ENCODE measurements around the gene TRPV2. TPM values are rescaled to one million over a fixed set of nuclear protein-coding genes. Genes with fewer than 3 reads are reported as not detected.

TRPV2 gene
- total and polyA plus RNA-seq, 2 experiments from 2014 or later, result 1.7 to 3.2 TPM

DNA sequence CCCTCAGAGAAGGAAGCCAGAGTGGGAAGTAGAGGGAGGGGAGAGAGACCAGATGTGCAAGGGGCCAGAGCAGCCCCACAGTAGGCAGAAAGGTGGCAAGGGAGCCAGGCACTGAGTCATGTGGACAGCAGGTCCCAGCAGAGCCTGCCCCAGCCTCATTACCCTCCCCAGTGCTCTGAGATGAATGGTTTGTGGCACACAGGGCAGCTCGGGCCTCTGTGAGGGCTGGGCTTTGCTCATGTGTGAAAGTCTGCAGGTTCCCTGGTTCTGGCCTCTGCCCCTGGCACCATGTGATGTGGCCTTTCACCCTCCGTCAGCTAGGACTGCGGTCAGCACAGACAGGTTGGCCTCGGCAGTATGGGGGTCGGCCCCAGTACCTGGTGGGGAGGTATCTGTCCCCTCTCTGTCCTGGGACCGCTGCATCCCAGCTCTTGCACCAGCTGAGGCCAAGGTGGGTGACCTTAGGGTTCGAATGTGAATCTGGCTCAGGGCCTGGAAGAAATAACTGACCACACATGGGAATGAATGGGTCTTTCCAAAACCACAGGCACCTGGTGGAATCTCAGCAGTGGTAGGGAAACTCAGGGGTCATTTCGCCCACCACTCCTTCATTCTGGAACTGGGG, 67.8 kb downstream of the TRPV2 start (continued):
- TF ChIP-seq ZNF114 (CRISPR knock-in tag; IDR thresholded peaks at IDR 0.05) (no peak), ETS1 (IDR thresholded peaks at IDR 0.05) (no peak), POLR2AphosphoS5 (IDR thresholded peaks at IDR 0.05; ENCODE audit: low read depth) (no peak), NANOG (IDR thresholded peaks at IDR 0.05; ENCODE audit: borderline replicate concordance) (no peak)
- TF ChIP-seq, protein P1, sequence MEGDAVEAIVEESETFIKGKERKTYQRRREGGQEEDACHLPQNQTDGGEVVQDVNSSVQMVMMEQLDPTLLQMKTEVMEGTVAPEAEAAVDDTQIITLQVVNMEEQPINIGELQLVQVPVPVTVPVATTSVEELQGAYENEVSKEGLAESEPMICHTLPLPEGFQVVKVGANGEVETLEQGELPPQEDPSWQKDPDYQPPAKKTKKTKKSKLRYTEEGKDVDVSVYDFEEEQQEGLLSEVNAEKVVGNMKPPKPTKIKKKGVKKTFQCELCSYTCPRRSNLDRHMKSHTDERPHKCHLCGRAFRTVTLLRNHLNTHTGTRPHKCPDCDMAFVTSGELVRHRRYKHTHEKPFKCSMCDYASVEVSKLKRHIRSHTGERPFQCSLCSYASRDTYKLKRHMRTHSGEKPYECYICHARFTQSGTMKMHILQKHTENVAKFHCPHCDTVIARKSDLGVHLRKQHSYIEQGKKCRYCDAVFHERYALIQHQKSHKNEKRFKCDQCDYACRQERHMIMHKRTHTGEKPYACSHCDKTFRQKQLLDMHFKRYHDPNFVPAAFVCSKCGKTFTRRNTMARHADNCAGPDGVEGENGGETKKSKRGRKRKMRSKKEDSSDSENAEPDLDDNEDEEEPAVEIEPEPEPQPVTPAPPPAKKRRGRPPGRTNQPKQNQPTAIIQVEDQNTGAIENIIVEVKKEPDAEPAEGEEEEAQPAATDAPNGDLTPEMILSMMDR (conservative IDR thresholded peaks at IDR 0.05; ENCODE audit: low read depth in 2 of 2), result no peak

DNA sequence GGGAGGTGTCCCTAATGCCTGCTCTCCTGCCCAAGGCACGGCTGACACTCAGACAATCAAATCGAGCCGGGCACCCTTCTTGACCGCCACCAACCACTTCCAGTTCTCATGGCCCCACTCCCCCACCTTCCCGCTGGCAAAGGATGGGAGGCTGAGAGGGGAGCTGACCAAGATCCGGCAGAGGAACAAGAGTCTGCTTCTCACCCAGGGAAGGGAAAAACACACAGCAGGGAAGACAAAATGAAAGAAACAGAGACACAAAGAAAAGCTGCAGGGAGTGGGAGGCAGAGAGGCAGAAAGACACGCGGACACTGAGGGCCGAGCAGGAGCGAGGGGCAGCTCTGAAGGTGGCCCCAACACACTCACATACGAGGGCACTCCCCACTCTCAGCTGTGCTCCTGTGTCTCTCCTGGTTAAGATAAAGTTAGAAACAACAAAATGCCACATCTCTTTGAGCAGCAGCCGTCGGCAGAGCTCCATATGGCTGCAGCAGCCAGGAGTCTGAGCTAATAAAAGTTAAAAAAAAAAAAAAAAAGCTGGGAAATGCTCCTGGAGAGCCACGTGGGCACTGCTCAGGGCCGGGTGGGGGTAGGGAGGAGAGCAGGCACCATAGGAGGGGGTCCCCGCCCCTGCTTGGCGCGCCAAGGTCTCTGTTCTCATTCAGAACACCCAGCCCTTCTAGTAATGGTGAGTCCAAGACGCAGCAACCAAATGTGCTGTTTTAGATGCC, 69.2 kb downstream of the TRPV2 start:
- peak; percentile 33 for ATAC-seq
- Histone ChIP-seq H3K4me2 (peak overlapping the region; percentile 63), H3K4me3 (peak overlapping the region; percentile 31), H3K36me3 (ENCODE audit: insufficient read depth) (no peaks in the 10 kb centered on the region; the same call in 1 of the 2 replicates), H3K4me1 (ENCODE audit: insufficient read depth) (peaks cover 51% of the 10 kb centered on the region), H3K79me2 (replicated peaks; ENCODE audit: insufficient read depth) (peaks cover 35% of the 10 kb centered on the region), H2AFZ (no peak overlapping the region; the same call in 1 of the 2 replicates), H3K27me3 (ENCODE audit: insufficient read depth) (no peaks in the 10 kb centered on the region), H3K27ac (ENCODE audit: low read depth) (peak overlapping the region; percentile 97), H4K20me1 (replicated peaks; ENCODE audit: insufficient read depth) (no peaks in the 10 kb centered on the region), H3F3A (replicated peaks; ENCODE audit: low read depth) (peaks cover 22% of the 10 kb centered on the region), H3K9me2 (ENCODE audit: insufficient read depth) (no peaks in the 10 kb centered on the region)
- peak overlapping the region; percentile 65 for H3K4me3 Mint-ChIP-seq
- peaks cover 2% of the 10 kb centered on the region; the same call in 2 of the 3 replicates for H3K36me3 Mint-ChIP-seq (ENCODE audit: low read depth)
- DNase-seq (ENCODE audit: low spot score), result peak; percentile 40
- peak overlapping the region; percentile 92 for H3K27ac Mint-ChIP-seq
- H3K9me3 Mint-ChIP-seq, result no peaks in the 10 kb centered on the region
- peaks cover 80% of the 10 kb centered on the region for H3K4me1 Mint-ChIP-seq
- peaks cover 27% of the 10 kb centered on the region for H3K27me3 Mint-ChIP-seq (ENCODE audit: insufficient read depth, low read depth, poor library complexity)
- TF ChIP-seq, protein P1 (conservative IDR thresholded peaks at IDR 0.05; ENCODE audit: low read depth in 2 of 2), result no peak
- TF ChIP-seq REST (IDR thresholded peaks at IDR 0.05; ENCODE audit: unreplicated experiment), result no peak
- no peak for TF ChIP-seq ZNF331 (CRISPR knock-in tag; IDR thresholded peaks at IDR 0.05; ENCODE audit: low read depth)
- TF ChIP-seq EZH2 (IDR thresholded peaks at IDR 0.05; ENCODE audit: low read depth, unreplicated experiment), result no peak
- TF ChIP-seq NANOG (IDR thresholded peaks at IDR 0.05; ENCODE audit: borderline replicate concordance), result no peak
- TF ChIP-seq POLR2AphosphoS5 (IDR thresholded peaks at IDR 0.05; ENCODE audit: low read depth), result no peak
- TF ChIP-seq STAT1 (IDR thresholded peaks at IDR 0.05; ENCODE audit: unreplicated experiment), result no peak
- TF ChIP-seq JUNB (IDR thresholded peaks at IDR 0.05; ENCODE audit: unreplicated experiment), result no peak
- no peak for TF ChIP-seq ZNF114 (CRISPR knock-in tag; IDR thresholded peaks at IDR 0.05)
- TF ChIP-seq EZH2phosphoT487 (IDR thresholded peaks at IDR 0.05; ENCODE audit: unreplicated experiment), result no peak
- TF ChIP-seq CREB1 (CRISPR knock-in tag; IDR thresholded peaks at IDR 0.05; ENCODE audit: low read depth), result no peak

Measured in GM23338 (cell line).